WI38 (cell line): ENCODE results near the gene CD27.

ENCODE experiments used
- H3K4me3 ChIP-seq: 2 replicates; pipeline ENCODE4 v1.5.1; 2011; ENCODE audit warnings: low read depth, mild to moderate bottlenecking, control low read depth, low read length
- CTCF ChIP-seq: IDR thresholded peaks from 2 replicates; pipeline ENCODE4 v1.5.1; 2012; ENCODE audit warnings: low read depth, mild to moderate bottlenecking, control low read depth, low read length

Gene CD27

GRCh38 chr12:6437586-6437985 is 7.2 kb upstream of the CD27 start:
- no peak overlapping the region for H3K4me3 ChIP-seq
- TF ChIP-seq CTCF = no peak

GRCh38 chr12:6438345-6438744 is 6.4 kb upstream of the CD27 start:
- no peak for TF ChIP-seq CTCF
- H3K4me3 ChIP-seq = no peak overlapping the region

GRCh38 chr12:6440391-6440790 is 4.4 kb upstream of the CD27 start:
- no peak for TF ChIP-seq CTCF

GRCh38 chr12:6442836-6443235 is 1.9 kb upstream of the CD27 start:
- no peak overlapping the region for H3K4me3 ChIP-seq
- TF ChIP-seq CTCF = no peak

More at GRCh38 chr12:6440391-6440790, 4.4 kb upstream of the CD27 start:
- no peak overlapping the region for H3K4me3 ChIP-seq

- TF ChIP-seq CTCF = no peak
- no peak overlapping the region for H3K4me3 ChIP-seq
Observed at GRCh38 chr12:6443361-6443983, 1.3 kb upstream of the CD27 start.

GRCh38 chr12:6444031-6444430 is 724 bp upstream of the CD27 start:
- H3K4me3 ChIP-seq = no peak overlapping the region

More at GRCh38 chr12:6444031-6444430, 724 bp upstream of the CD27 start:
- TF ChIP-seq CTCF = no peak
